Right lobe of liver (tissue), 4 donors: ENCODE measurements around the gene PRRC2A.

ENCODE experiments used
- POLR2A ChIP-seq: fragments of 450-650 bp; IDR thresholded peaks from one replicate; pipeline ENCODE4 v1.6.1; 2017; ENCODE audit warnings: antibody characterized with exemption, mild to moderate bottlenecking
- TF ChIP-seq, protein P1 (sequence below), 4 donors: fragments of 200-600 bp in 3 of 4; fragments of 450-650 bp in 1 of 4; IDR thresholded peaks; one replicate each; pipeline versions ENCODE4 v1.5.1 to v1.8.0; 2016 to 2022; ENCODE audit warnings: antibody characterized with exemption in 4 of 4, mild to moderate bottlenecking in 2 of 4
- donor health status: DM: no; HTN: no; CAD: no.
- donor health status: DM: no; HTN: no; CAD: no.
- donor health status: DM: no; HTN: yes; CAD: no.

DNA sequence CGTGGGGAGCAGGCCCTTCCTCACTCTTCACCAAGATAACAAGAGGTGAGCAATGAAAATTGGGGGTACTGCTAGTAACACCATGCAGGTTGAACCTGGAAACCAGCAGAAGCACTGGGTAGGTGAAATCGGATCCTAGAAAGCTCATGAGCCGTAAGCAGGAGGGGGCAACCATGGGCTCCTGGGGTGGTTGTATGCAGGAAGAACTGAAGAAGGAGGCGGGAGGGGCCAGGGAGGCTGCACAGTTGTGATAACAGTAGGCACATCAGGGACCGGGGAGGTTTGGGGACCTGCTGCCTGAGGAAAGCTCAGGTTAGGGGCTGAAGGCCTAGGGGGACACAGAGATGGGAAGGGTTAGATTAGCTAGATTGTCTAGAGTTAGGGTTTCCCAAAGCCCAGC is 66.0 kb downstream of the PRRC2A start:
- TF ChIP-seq, protein P1, sequence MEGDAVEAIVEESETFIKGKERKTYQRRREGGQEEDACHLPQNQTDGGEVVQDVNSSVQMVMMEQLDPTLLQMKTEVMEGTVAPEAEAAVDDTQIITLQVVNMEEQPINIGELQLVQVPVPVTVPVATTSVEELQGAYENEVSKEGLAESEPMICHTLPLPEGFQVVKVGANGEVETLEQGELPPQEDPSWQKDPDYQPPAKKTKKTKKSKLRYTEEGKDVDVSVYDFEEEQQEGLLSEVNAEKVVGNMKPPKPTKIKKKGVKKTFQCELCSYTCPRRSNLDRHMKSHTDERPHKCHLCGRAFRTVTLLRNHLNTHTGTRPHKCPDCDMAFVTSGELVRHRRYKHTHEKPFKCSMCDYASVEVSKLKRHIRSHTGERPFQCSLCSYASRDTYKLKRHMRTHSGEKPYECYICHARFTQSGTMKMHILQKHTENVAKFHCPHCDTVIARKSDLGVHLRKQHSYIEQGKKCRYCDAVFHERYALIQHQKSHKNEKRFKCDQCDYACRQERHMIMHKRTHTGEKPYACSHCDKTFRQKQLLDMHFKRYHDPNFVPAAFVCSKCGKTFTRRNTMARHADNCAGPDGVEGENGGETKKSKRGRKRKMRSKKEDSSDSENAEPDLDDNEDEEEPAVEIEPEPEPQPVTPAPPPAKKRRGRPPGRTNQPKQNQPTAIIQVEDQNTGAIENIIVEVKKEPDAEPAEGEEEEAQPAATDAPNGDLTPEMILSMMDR (IDR thresholded peaks at IDR 0.05) = no peak
- no peak for TF ChIP-seq POLR2A
